ENCODE measurements around the gene ARVCF.
A peak's percentile ranks its signal among the peaks of the same experiment; 100 is the strongest.

Gene ARVCF, protein sequence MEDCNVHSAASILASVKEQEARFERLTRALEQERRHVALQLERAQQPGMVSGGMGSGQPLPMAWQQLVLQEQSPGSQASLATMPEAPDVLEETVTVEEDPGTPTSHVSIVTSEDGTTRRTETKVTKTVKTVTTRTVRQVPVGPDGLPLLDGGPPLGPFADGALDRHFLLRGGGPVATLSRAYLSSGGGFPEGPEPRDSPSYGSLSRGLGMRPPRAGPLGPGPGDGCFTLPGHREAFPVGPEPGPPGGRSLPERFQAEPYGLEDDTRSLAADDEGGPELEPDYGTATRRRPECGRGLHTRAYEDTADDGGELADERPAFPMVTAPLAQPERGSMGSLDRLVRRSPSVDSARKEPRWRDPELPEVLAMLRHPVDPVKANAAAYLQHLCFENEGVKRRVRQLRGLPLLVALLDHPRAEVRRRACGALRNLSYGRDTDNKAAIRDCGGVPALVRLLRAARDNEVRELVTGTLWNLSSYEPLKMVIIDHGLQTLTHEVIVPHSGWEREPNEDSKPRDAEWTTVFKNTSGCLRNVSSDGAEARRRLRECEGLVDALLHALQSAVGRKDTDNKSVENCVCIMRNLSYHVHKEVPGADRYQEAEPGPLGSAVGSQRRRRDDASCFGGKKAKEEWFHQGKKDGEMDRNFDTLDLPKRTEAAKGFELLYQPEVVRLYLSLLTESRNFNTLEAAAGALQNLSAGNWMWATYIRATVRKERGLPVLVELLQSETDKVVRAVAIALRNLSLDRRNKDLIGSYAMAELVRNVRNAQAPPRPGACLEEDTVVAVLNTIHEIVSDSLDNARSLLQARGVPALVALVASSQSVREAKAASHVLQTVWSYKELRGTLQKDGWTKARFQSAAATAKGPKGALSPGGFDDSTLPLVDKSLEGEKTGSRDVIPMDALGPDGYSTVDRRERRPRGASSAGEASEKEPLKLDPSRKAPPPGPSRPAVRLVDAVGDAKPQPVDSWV

DNA sequence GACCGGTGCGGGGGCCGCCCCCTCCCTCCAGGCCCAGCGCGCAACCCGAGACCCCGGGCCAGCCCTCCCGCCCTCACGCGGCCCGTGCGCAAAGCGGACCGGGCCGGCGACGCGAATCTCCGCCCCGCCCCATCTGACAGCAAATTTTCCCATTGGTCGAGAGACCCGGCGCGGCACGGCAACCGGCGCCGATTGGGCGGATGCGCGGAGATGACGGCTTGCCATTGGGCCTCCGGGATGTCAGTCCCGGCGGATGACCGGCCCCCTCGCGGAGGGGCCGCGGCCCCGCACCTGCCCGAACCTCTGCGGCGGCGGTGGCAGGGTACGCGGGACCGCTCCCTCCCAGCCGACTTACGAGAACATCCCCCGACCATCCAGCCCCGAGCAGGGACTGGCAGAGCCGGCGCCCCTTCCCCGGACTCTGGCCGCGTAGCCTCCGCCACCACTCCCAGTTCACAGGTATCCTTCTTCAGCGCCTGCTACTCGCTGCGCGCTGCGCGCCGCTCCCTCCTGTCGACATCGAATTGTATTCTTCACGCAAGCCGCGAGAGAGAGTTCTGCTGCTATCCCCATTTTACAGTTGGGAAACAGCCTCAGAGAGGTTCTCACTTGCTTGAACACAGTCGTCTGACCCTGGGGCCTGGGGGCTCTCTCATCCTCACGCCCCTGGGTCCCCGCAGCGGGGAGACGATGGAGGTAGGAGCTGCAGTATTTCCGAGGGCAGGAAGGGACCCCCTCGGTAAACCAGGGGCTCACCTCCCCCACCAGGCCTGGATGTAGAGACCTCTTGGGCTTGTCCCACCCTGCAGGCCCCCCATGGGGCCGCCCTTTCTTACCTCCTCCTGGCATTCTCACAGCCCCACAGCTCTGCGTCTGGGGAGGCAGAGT lies at the start of gene ARVCF:
Gene ARVCF, minus strand, starts transcription at position 90 of the 888 bp plus-strand sequence. CDS start 26,029 bp downstream, outside the sequence.
- Histone ChIP-seq H3K36me3 (ENCODE audit: control insufficient read depth in 1 of 2, insufficient read depth in 2 of 2, low read length in 2 of 2) (no peaks in the 10 kb centered on the region), H3K27me3 (ENCODE audit: control insufficient read depth in 1 of 2, insufficient read depth in 2 of 2, low read length in 2 of 2) (peaks cover 21% of the 10 kb centered on the region in 2 donors), H3K27ac (ENCODE audit: low read depth, low read length) (no peak within 1 kb of the TSS), H3K4me3 (ENCODE audit: low read depth in 1 of 2, low read length in 2 of 2) (peak within 1 kb of the TSS; percentile 81 to 86), H3K9me3 (ENCODE audit: control insufficient read depth in 1 of 2, low read length in 2 of 2) (no peaks in the 10 kb centered on the region), H3K4me1 (ENCODE audit: control insufficient read depth in 1 of 2, insufficient read depth in 2 of 2, low read length in 2 of 2) (peaks cover 9 to 22% of the 10 kb centered on the region in 2 donors), H3K9ac (ENCODE audit: low read depth in 1 of 2, low read length in 2 of 2) (peak within 1 kb of the TSS in 1 of 2 donors; percentile 54)

DNA sequence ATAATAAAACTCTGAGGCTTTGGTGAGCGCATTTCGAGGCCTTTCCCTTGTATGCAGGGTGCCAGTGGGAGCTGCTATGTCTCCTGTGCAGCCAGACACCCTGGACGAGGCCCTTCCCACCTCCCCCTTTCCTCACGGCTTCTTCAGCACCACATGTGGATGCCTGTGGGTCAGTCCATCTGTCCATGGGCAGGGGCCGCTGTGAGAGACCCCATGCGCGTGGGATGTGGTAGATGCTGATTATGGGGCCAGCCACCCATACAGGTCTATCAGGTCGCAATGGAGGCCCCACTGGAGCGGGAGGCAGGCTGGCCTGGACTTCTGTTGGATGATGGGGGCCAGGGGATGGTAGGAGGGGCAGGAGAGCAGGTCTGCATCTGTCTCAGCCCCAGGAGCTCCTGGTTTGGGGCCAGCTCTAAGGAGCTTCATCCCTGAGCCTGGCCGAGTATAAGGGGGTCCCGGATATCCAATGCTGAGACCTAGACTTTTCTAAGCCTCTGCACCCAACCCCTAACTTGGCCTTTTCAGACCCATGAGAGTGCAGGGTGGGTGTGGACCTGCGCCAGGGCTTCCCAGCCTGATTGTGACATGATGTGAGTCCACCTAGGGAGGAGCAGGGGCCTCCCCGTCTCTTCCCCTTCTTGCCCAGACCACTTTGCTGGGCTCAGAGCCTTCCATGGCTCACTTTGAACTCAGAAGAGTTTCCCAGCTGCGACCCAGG lies 49.4 kb upstream of the ARVCF start:
- no peak overlapping the region for H3K9ac ChIP-seq (ENCODE audit: low read depth in 1 of 2, low read length in 2 of 2)
- H3K27me3 ChIP-seq (ENCODE audit: control insufficient read depth in 1 of 2, insufficient read depth in 2 of 2, low read length in 2 of 2) = no peaks in the 10 kb centered on the region
- no peaks in the 10 kb centered on the region for H3K9me3 ChIP-seq (ENCODE audit: control insufficient read depth in 1 of 2, low read length in 2 of 2)
- H3K4me1 ChIP-seq (ENCODE audit: control insufficient read depth in 1 of 2, insufficient read depth in 2 of 2, low read length in 2 of 2) = peaks cover 0 to 2% of the 10 kb centered on the region in 2 donors
- H3K27ac ChIP-seq (ENCODE audit: low read depth, low read length) = no peak overlapping the region
- H3K36me3 ChIP-seq (ENCODE audit: control insufficient read depth in 1 of 2, insufficient read depth in 2 of 2, low read length in 2 of 2) = peaks cover 5 to 37% of the 10 kb centered on the region in 2 donors
- no peak overlapping the region for H3K4me3 ChIP-seq (ENCODE audit: low read depth in 1 of 2, low read length in 2 of 2)

DNA sequence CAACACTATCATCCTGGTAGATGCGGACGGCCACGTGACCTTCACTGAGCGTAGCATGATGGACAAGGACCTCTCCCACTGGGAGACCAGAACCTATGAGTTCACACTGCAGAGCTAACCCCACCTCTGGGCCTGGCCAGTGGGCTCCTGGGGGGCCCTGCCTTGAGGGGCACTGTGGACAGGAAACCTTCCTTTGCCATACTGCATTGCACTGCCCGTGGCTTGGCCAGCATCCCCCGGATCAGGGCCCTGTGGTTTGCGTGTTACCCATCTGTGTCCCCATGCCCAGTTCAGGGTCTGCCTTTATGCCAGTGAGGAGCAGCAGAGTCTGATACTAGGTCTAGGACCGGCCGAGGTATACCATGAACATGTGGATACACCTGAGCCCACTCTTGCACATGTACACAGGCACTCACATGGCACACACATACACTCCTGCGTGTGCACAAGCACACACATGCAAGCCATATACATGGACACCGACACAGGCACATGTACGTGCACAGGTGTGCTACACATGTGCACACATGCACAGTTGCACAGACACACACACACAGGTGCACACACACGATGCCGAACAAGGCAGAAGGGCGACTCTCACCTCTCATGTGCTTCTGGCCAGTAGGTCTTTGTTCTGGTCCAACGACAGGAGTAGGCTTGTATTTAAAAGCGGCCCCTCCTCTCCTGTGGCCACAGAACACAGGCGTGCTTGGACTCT lies 48.1 kb upstream of the ARVCF start:
- Histone ChIP-seq H3K27ac (ENCODE audit: low read depth, low read length) (no peak overlapping the region), H3K4me1 (ENCODE audit: control insufficient read depth in 1 of 2, insufficient read depth in 2 of 2, low read length in 2 of 2) (peaks cover 0 to 2% of the 10 kb centered on the region in 2 donors), H3K36me3 (ENCODE audit: control insufficient read depth in 1 of 2, insufficient read depth in 2 of 2, low read length in 2 of 2) (peaks cover 5 to 45% of the 10 kb centered on the region in 2 donors), H3K9ac (ENCODE audit: low read depth in 1 of 2, low read length in 2 of 2) (no peak overlapping the region), H3K9me3 (ENCODE audit: control insufficient read depth in 1 of 2, low read length in 2 of 2) (no peaks in the 10 kb centered on the region), H3K4me3 (ENCODE audit: low read depth in 1 of 2, low read length in 2 of 2) (no peak overlapping the region), H3K27me3 (ENCODE audit: control insufficient read depth in 1 of 2, insufficient read depth in 2 of 2, low read length in 2 of 2) (no peaks in the 10 kb centered on the region)

DNA sequence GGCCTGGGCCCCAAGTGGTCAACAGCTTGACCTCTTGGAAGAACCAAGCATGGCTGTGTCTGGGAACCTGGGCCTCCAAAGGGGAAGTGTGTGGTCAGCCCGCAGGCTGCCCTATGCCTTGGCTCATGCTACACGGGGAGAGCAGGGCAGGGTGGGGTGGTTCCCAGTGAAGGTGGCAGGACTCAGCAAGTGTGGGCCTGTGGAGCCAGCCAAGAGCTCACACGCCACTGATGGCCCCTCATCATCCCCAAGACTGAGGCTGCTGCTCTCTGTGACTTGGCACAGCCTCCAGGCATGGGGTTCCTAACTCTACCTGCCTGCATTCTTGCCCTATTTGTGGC lies 47.5 kb upstream of the ARVCF start:
- peaks cover 5 to 48% of the 10 kb centered on the region in 2 donors for H3K36me3 ChIP-seq (ENCODE audit: control insufficient read depth in 1 of 2, insufficient read depth in 2 of 2, low read length in 2 of 2)
- H3K4me3 ChIP-seq (ENCODE audit: low read depth in 1 of 2, low read length in 2 of 2) = no peak overlapping the region
- no peaks in the 10 kb centered on the region for H3K27me3 ChIP-seq (ENCODE audit: control insufficient read depth in 1 of 2, insufficient read depth in 2 of 2, low read length in 2 of 2)
- H3K9me3 ChIP-seq (ENCODE audit: control insufficient read depth in 1 of 2, low read length in 2 of 2) = no peaks in the 10 kb centered on the region
- no peak overlapping the region for H3K9ac ChIP-seq (ENCODE audit: low read depth in 1 of 2, low read length in 2 of 2)
- H3K27ac ChIP-seq (ENCODE audit: low read depth, low read length) = no peak overlapping the region
- peaks cover 0 to 2% of the 10 kb centered on the region in 2 donors for H3K4me1 ChIP-seq (ENCODE audit: control insufficient read depth in 1 of 2, insufficient read depth in 2 of 2, low read length in 2 of 2)

DNA sequence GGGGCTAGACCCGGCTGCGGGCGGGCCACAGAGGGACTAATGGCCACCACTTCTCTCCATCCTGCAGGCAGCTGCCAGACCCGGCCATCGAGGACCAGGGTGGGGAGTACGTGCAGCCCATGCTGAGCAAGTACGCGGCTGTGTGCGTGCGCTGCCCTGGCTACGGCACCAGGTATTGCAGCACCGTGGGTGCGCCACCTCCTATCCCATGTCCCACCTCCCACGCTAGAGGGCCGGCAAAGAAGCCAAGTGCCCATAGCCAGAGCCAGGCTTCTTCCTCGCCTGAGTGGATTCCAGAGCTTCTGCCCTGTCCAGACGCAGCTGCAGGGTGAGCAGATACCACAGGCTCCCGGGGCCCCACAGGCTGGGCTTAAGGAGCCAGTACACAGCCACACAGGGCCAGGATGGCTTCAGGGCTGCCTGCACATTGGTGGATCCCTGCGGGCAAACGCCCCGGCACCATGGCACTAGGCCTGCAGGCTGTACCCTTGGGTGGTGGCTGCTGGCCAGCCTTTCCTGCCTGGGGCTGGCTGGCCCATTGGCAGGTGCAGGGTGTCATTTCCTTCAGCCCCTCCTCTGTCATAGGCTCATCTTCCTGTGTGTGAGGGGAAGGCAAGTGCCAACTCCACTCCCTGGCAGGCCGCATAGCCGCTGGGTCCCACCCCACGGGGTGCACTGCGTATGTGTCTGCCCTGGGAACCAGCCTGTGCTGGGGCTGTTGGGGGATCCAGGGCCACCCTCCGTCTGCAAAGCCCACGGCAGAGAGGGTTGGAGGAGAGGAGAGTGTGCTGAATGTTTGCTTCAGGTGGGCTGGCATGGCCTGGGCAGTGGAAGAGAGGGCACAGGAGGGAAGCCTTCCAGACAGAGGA lies 46.9 kb upstream of the ARVCF start:
- no peak overlapping the region for H3K27ac ChIP-seq (ENCODE audit: low read depth, low read length)
- H3K36me3 ChIP-seq (ENCODE audit: control insufficient read depth in 1 of 2, insufficient read depth in 2 of 2, low read length in 2 of 2) = peaks cover 5 to 51% of the 10 kb centered on the region in 2 donors
- no peaks in the 10 kb centered on the region for H3K27me3 ChIP-seq (ENCODE audit: control insufficient read depth in 1 of 2, insufficient read depth in 2 of 2, low read length in 2 of 2)
- H3K4me3 ChIP-seq (ENCODE audit: low read depth in 1 of 2, low read length in 2 of 2) = no peak overlapping the region
- no peak overlapping the region for H3K9ac ChIP-seq (ENCODE audit: low read depth in 1 of 2, low read length in 2 of 2)
- no peaks in the 10 kb centered on the region for H3K9me3 ChIP-seq (ENCODE audit: control insufficient read depth in 1 of 2, low read length in 2 of 2)
- H3K4me1 ChIP-seq (ENCODE audit: control insufficient read depth in 1 of 2, insufficient read depth in 2 of 2, low read length in 2 of 2) = peaks cover 0 to 2% of the 10 kb centered on the region in 2 donors

DNA sequence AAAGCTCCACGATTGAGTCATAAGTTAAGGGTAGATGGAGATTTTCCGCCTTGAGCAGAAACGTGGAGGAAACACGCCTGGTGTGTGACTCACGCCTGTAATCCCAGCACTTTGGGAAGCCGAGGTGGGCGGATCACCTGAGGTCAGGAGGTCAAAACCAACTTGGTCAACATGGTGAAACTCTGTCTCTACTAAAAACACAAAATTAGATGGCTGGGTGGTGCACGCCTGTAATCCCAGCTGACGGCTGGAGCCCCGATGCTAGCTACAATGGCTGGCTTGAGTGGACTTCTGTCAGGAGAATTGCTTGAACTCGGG lies 46.1 kb upstream of the ARVCF start:
- Histone ChIP-seq H3K9ac (ENCODE audit: low read depth in 1 of 2, low read length in 2 of 2) (no peak overlapping the region), H3K36me3 (ENCODE audit: control insufficient read depth in 1 of 2, insufficient read depth in 2 of 2, low read length in 2 of 2) (peaks cover 5 to 51% of the 10 kb centered on the region in 2 donors), H3K9me3 (ENCODE audit: control insufficient read depth in 1 of 2, low read length in 2 of 2) (no peaks in the 10 kb centered on the region), H3K27ac (ENCODE audit: low read depth, low read length) (no peak overlapping the region), H3K4me3 (ENCODE audit: low read depth in 1 of 2, low read length in 2 of 2) (no peak overlapping the region), H3K27me3 (ENCODE audit: control insufficient read depth in 1 of 2, insufficient read depth in 2 of 2, low read length in 2 of 2) (no peaks in the 10 kb centered on the region), H3K4me1 (ENCODE audit: control insufficient read depth in 1 of 2, insufficient read depth in 2 of 2, low read length in 2 of 2) (peaks cover 0 to 2% of the 10 kb centered on the region in 2 donors)

DNA sequence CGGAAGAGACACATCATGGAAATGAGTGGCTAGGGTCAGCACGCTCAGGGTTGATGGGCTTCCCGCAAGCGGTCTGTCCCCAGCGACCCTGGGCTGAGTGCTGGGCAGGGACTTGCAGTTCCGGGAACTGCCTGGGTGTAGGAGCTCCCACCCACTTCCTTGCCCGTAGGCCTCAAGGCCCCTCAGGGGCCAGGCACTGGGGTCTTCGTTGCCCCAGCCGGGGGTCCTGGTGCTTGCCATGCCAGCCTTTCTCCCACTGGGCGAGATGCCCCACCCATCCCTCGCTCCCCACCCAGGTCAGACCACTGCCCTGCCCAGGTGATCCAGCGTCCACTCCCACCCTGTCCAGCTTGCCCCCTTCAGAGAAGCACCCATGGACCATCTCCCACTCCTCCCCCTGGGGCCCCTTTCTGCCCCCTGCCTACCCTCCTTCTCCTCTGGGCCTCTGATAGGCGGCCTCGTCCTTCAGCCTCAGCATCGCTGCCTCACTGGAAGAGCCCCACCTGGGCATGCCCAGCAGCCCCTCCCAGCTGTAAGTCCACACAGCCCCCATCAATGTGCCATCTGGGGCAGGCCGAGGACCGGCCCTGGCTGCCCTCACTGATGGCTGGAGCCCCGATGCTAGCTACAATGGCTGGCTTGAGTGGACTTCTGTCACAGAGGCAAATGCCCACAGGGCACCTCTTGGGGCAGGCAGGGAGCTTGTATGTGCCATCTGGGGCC lies 45.6 kb upstream of the ARVCF start:
- H3K4me1 ChIP-seq (ENCODE audit: control insufficient read depth in 1 of 2, insufficient read depth in 2 of 2, low read length in 2 of 2) = peaks cover 0 to 2% of the 10 kb centered on the region in 2 donors
- no peaks in the 10 kb centered on the region for H3K9me3 ChIP-seq (ENCODE audit: control insufficient read depth in 1 of 2, low read length in 2 of 2)
- no peak overlapping the region for H3K9ac ChIP-seq (ENCODE audit: low read depth in 1 of 2, low read length in 2 of 2)
- no peak overlapping the region for H3K4me3 ChIP-seq (ENCODE audit: low read depth in 1 of 2, low read length in 2 of 2)
- no peak overlapping the region for H3K27ac ChIP-seq (ENCODE audit: low read depth, low read length)
- H3K36me3 ChIP-seq (ENCODE audit: control insufficient read depth in 1 of 2, insufficient read depth in 2 of 2, low read length in 2 of 2) = peaks cover 5 to 54% of the 10 kb centered on the region in 2 donors
- no peaks in the 10 kb centered on the region for H3K27me3 ChIP-seq (ENCODE audit: control insufficient read depth in 1 of 2, insufficient read depth in 2 of 2, low read length in 2 of 2)

DNA sequence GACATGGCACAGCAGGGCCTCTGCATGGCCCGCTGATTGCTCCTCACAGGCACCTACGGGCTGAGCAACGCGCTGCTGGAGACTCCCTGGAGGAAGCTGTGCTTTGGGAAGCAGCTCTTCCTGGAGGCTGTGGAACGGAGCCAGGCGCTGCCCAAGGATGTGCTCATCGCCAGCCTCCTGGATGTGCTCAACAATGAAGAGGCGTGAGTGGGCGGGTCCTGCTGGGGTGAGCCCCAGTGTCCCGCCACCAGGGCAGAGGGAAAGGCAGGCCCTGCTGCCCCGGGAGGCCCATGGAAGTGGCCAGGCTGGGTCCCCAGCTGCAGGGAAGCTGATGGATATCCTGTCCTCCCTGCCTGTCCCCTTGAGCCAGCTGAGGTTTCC lies 44.8 kb upstream of the ARVCF start:
- H3K27me3 ChIP-seq (ENCODE audit: control insufficient read depth in 1 of 2, insufficient read depth in 2 of 2, low read length in 2 of 2) = no peaks in the 10 kb centered on the region
- H3K4me1 ChIP-seq (ENCODE audit: control insufficient read depth in 1 of 2, insufficient read depth in 2 of 2, low read length in 2 of 2) = peaks cover 0 to 2% of the 10 kb centered on the region in 2 donors
- H3K9me3 ChIP-seq (ENCODE audit: control insufficient read depth in 1 of 2, low read length in 2 of 2) = no peaks in the 10 kb centered on the region
- no peak overlapping the region for H3K9ac ChIP-seq (ENCODE audit: low read depth in 1 of 2, low read length in 2 of 2)
- peaks cover 7 to 59% of the 10 kb centered on the region in 2 donors for H3K36me3 ChIP-seq (ENCODE audit: control insufficient read depth in 1 of 2, insufficient read depth in 2 of 2, low read length in 2 of 2)
- no peak overlapping the region for H3K27ac ChIP-seq (ENCODE audit: low read depth, low read length)
- no peak overlapping the region for H3K4me3 ChIP-seq (ENCODE audit: low read depth in 1 of 2, low read length in 2 of 2)

Data from duodenal mucosa (tissue), 2 donors.